Measurements from ENCODE around the gene TBCD. TPM values are rescaled to one million over a fixed set of nuclear protein-coding genes. Genes with fewer than 3 reads are reported as not detected.

The TBCD gene
- total and polyA plus RNA-seq, 9 of the 15 experiments (the other 6 are each of a cell fraction or from before 2014, with no cell fraction given) = 8.9 to 98.5 (median 28.0) TPM

DNA sequence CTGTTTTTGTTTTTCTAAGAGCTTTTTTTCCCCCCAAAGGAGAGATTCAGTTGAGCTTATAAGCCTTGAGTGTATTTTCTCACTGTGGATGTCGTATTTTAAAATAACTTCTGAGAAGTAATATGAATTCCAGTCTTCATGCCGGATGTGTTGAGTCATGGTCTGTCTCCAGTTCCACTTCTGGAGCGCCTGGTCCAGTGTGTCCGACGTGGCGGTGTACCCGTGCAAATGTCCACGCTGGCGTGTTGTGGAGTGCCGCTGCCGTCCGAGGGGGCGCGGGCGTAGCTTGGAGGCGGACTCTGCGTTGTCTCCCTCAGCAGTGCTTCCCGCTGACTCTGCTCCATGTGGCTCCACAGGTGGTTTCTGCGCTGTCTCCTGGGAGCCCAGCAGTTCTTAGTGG, 148.9 kb downstream of the TBCD start:
- CTCF ChIA-PET (ENCODE audit: low intra/inter-chr PET ratio) = no interaction called here
- Histone ChIP-seq H3K27me3 (ENCODE audit: control insufficient read depth in 2 of 2, insufficient read depth in 2 of 2, low read length in 2 of 2) (no peaks in the 10 kb centered on the region), H3K9ac (ENCODE audit: insufficient read depth in 1 of 2, low read depth in 2 of 2, low read length in 2 of 2) (no peak overlapping the region), H3K9me1 (ENCODE audit: control insufficient read depth, insufficient read depth, low read length) (no peaks in the 10 kb centered on the region), H3K9me3 (replicated peaks; ENCODE audit: control insufficient read depth, insufficient read depth, low read depth, low read length) (0 out of 2 replicates have a peak, but pooled peaks cover 1% of the 10 kb centered on the region), H2AFZ (ENCODE audit: low read depth, low read length) (no peak overlapping the region), H4K20me1 (replicated peaks; ENCODE audit: control insufficient read depth, insufficient read depth, low read length) (no peaks in the 10 kb centered on the region), H3K4me1 (replicated peaks in 1 of 2; ENCODE audit: control insufficient read depth in 2 of 2, insufficient read depth in 2 of 2, low read length in 2 of 2) (peaks cover 0 to 19% of the 10 kb centered on the region in 2 experiments; a peak in 1 of 5 replicates), H3K4me3 (no peak overlapping the region), H3K79me2 (ENCODE audit: control insufficient read depth, insufficient read depth, low read length) (peaks cover 10% of the 10 kb centered on the region; the same call in 1 of the 3 replicates), H3K27ac (ENCODE audit: extremely low read depth, low read depth, low read length) (no peak overlapping the region), H3K4me2 (ENCODE audit: insufficient read depth, low read length) (no peak overlapping the region), H3K36me3 (ENCODE audit: control insufficient read depth, insufficient read depth, low read length) (peaks cover 57% of the 10 kb centered on the region; the same call in 2 of the 3 replicates)
- in situ Hi-C loops (cut with MboI) (no loop called here), intact Hi-C loops (cut with micrococcal nuclease) (no loop called here)
- 93% methylated on average over 13 of the region's 19 CpGs for WGBS (ENCODE audit: insufficient coverage, low coverage, missing lambda C conversion rate)
- TF ChIP-seq ZNF354B (CRISPR knock-in tag; IDR thresholded peaks at IDR 0.05) = no peak
- TF ChIP-seq, protein P1, sequence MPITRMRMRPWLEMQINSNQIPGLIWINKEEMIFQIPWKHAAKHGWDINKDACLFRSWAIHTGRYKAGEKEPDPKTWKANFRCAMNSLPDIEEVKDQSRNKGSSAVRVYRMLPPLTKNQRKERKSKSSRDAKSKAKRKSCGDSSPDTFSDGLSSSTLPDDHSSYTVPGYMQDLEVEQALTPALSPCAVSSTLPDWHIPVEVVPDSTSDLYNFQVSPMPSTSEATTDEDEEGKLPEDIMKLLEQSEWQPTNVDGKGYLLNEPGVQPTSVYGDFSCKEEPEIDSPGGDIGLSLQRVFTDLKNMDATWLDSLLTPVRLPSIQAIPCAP (CRISPR knock-in tag; IDR thresholded peaks at IDR 0.05; ENCODE audit: borderline replicate concordance) = no peak
- TF ChIP-seq FOXM1 (IDR thresholded peaks at IDR 0.05; ENCODE audit: low read depth) = no peak
- no peak for TF ChIP-seq FOXM1 (CRISPR knock-in tag; IDR thresholded peaks at IDR 0.05; ENCODE audit: low read depth)
- TF ChIP-seq ILK (tag; IDR thresholded peaks at IDR 0.05; ENCODE audit: borderline replicate concordance, low read depth) = no peak
- no peak for TF ChIP-seq XRCC5 (IDR thresholded peaks at IDR 0.05; ENCODE audit: low read depth, low read length)
- no peak for TF ChIP-seq ZNF696 (CRISPR knock-in tag; conservative IDR thresholded peaks at IDR 0.05)
- TF ChIP-seq GATA2 (CRISPR knock-in tag; IDR thresholded peaks at IDR 0.05) = no peak
- TF ChIP-seq HCFC1 (IDR thresholded peaks at IDR 0.05; ENCODE audit: low read depth, low read length) = no peak
- no peak for TF ChIP-seq SAFB (IDR thresholded peaks at IDR 0.05; ENCODE audit: borderline replicate concordance, low read depth, low read length)
- TF ChIP-seq DACH1 (IDR thresholded peaks at IDR 0.05; ENCODE audit: partially characterized antibody) = no peak
- no peak for TF ChIP-seq POU5F1 (IDR thresholded peaks at IDR 0.05; ENCODE audit: borderline replicate concordance, low read depth, low read length, partially characterized antibody)
- TF ChIP-seq MCM5 (IDR thresholded peaks at IDR 0.05; ENCODE audit: low read depth) = no peak
- no peak for TF ChIP-seq DMBX1 (CRISPR knock-in tag; IDR thresholded peaks at IDR 0.05; ENCODE audit: borderline replicate concordance)
- FAIRE-seq (no peak), ATAC-seq (no peak), DNase-seq (ENCODE audit: extremely low read depth in 1 of 4, low spot score in 3 of 4) (no peak)
- POLR2A ChIA-PET = interaction anchor here (0.6 to 1.0 kb wide), 2 partner anchors 9 to 16 kb away, joined by 3 read pairs; no protein-coding TSS in a partner anchor
- BruUV-seq (replicated peaks) = no TSS peak
